CD8-positive, alpha-beta memory T cell (primary cell): ENCODE data around the gene SV2C. TPM values are rescaled to one million over a fixed set of nuclear protein-coding genes. Genes with fewer than 3 reads are reported as not detected.

Experiments used
- CTCF ChIA-PET: fragments of 350-600 bp; sonication (Branson Sonifier 250); formaldehyde crosslinking; loops from one replicate; lab custom pipeline; 2021; ENCODE audit warnings: antibody characterized with exemption; lab: Charles Lee
- POLR2A ChIA-PET: fragments of 350-600 bp; sonication (Branson Sonifier 250); formaldehyde crosslinking; loops from one replicate; lab custom pipeline; 2021; ENCODE audit warnings: antibody characterized with exemption; lab: Charles Lee
- DNase-seq, 5 donors: peaks; one replicate each; pipeline versions ENCODE4 v3.0.0 to v3.0.0-alpha.2; 2020 to 2022; ENCODE audit warnings: mixed read lengths in 1 of 5
- H3K27ac ChIP-seq: one replicate; pipeline ENCODE4 v1.7.0; 2013; ENCODE audit warnings: low read depth, mild to moderate bottlenecking, low read length, moderate library complexity
- H3K27me3 ChIP-seq: 2 replicates; pipeline ENCODE4 v1.7.0; 2013; ENCODE audit warnings: low read length, mild to moderate bottlenecking; ENCODE audit not compliant: insufficient read depth, poor library complexity, severe bottlenecking
- H3K36me3 ChIP-seq: 2 replicates; pipeline ENCODE4 v1.7.0; 2013; ENCODE audit warnings: mild to moderate bottlenecking, low read length, moderate library complexity; ENCODE audit not compliant: insufficient read depth
- H3K4me1 ChIP-seq: 2 replicates; pipeline ENCODE4 v1.7.0; 2013; ENCODE audit warnings: mild to moderate bottlenecking, low read length, moderate library complexity; ENCODE audit not compliant: insufficient read depth
- H3K4me3 ChIP-seq: 2 replicates; pipeline ENCODE4 v1.7.0; 2013; ENCODE audit warnings: mild to moderate bottlenecking, low read length
- H3K9me3 ChIP-seq: 2 replicates; pipeline ENCODE4 v1.7.0; 2013; ENCODE audit warnings: mild to moderate bottlenecking, low read length
- H3K27ac Mint-ChIP-seq, 8 donors: one replicate each; pipeline ENCODE4 v1.8.0; 2020 to 2021; ENCODE audit warnings: mixed read lengths in 8 of 8, mild to moderate bottlenecking in 6 of 8, inconsistent platforms in 3 of 8, moderate library complexity in 3 of 8
- H3K27me3 Mint-ChIP-seq, 2 donors: one replicate each; pipeline ENCODE4 v1.8.0; 2020 to 2021; ENCODE audit warnings: mixed read lengths in 2 of 2, mild to moderate bottlenecking in 1 of 2, moderate library complexity in 1 of 2
- H3K36me3 Mint-ChIP-seq, 3 donors: one replicate each; pipeline ENCODE4 v1.8.0; 2020 to 2021; ENCODE audit warnings: mixed read lengths in 3 of 3, inconsistent platforms in 1 of 3, mild to moderate bottlenecking in 1 of 3
- H3K4me1 Mint-ChIP-seq, 3 donors: one replicate each; pipeline ENCODE4 v1.8.0; 2020 to 2021; ENCODE audit warnings: mixed read lengths in 3 of 3, inconsistent platforms in 1 of 3, mild to moderate bottlenecking in 1 of 3
- H3K4me3 Mint-ChIP-seq, 7 donors: one replicate each; pipeline ENCODE4 v1.8.0; 2020 to 2021; ENCODE audit warnings: mixed read lengths in 7 of 7, mild to moderate bottlenecking in 6 of 7, moderate library complexity in 4 of 7, inconsistent platforms in 2 of 7
- H3K9me3 Mint-ChIP-seq, 5 donors: one replicate each; pipeline ENCODE4 v1.8.0; 2020 to 2022; ENCODE audit warnings: mixed read lengths in 5 of 5, mild to moderate bottlenecking in 3 of 5, moderate library complexity in 2 of 5, inconsistent platforms in 1 of 5
- polyA plus RNA-seq: library from polyadenylated mRNA; unstranded; fragments of 300-500 nt; fragmentation: Illumina TruSeq; gene quantifications from one replicate; pipeline ENCODE4 v1.2.3, GENCODE V29; 2021
- total RNA-seq, 2 experiments: library from RNA; stranded (reverse); gene quantifications; one replicate each; pipeline ENCODE4 v1.2.3, GENCODE V29; 2021

The SV2C gene
- total and polyA plus RNA-seq, 3 experiments from 2014 or later: not detected

DNA sequence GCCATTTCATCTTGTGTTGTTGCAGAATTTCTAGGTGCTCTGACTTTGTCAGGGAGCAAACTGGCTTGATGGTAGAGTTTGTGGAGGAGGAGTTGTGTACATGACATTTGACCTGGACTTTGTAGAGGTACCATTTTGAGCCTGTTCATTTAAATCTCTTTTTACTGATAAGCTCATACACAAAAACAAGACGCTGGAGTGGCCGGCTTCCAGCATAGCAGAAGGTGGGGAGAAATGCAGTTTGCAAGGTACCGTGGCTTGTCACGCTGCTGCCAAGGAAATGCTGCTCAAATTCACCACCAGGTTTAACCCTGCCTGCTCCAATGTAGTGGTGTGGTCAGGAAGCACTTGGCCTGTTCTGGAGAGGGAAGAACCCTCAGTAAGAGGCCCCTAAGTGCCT is 301.0 kb downstream of the SV2C start:
- no peaks in the 10 kb centered on the region for H3K9me3 ChIP-seq
- Mint-ChIP-seq H3K4me3 (peak overlapping the region in 6 of 7 donors; percentile 8 to 75 (median 46)), H3K36me3 (no peaks in the 10 kb centered on the region), H3K27ac (peak overlapping the region in 6 of 8 donors; percentile 51 to 88 (median 70)), H3K9me3 (no peaks in the 10 kb centered on the region), H3K27me3 (peaks cover 0 to 1% of the 10 kb centered on the region in 2 donors), H3K4me1 (peaks cover 46 to 73% (median 66%) of the 10 kb centered on the region in 3 donors)
- peaks cover 32% of the 10 kb centered on the region for H3K4me1 ChIP-seq
- DNase-seq: no peak
- no peak overlapping the region for H3K27ac ChIP-seq
- H3K4me3 ChIP-seq: no peak overlapping the region
- no peaks in the 10 kb centered on the region for H3K27me3 ChIP-seq
- H3K36me3 ChIP-seq: no peaks in the 10 kb centered on the region
- ChIA-PET POLR2A (interaction anchor here (0.5 to 1.6 kb wide), 4 partner anchors 19 to 197 kb away, joined by 3 to 11 read pairs (median 5); partner anchors contain the start of gene IQGAP2), CTCF (interaction anchor here (1.2 to 1.4 kb wide), 3 partner anchors 10 to 241 kb away, joined by 3 to 4 read pairs (median 3); no protein-coding TSS in a partner anchor)

DNA sequence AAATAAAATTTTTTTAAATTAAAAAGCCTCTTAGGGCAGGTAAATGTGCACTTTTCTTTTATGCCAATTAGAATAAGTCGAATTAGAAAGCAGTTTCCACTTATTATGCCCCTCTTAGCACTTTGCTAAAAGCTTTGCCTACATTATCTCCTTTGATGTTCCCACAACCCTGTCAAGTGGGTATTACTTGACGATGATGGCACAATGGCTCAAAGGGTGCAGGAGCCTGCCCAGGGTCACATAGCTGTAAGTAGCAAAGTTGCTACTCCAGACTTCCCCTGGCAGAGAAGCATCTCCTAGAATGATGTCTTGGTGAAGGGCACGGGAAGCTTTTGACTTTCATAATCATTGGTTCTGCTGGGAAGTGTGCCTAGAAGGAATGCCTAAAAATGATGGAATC is 301.5 kb downstream of the SV2C start:
- Mint-ChIP-seq H3K4me3 (peak overlapping the region in 6 of 7 donors; percentile 0 to 66 (median 31)), H3K36me3 (no peaks in the 10 kb centered on the region), H3K9me3 (no peaks in the 10 kb centered on the region), H3K27ac (peak overlapping the region in 4 of 8 donors; percentile 70 to 88 (median 82)), H3K4me1 (peaks cover 41 to 69% (median 63%) of the 10 kb centered on the region in 3 donors), H3K27me3 (peaks cover 0 to 1% of the 10 kb centered on the region in 2 donors)
- peaks cover 27% of the 10 kb centered on the region for H3K4me1 ChIP-seq
- CTCF ChIA-PET: interaction anchor here (1.2 to 1.4 kb wide), 3 partner anchors 11 to 241 kb away, joined by 3 to 4 read pairs (median 3); no protein-coding TSS in a partner anchor
- POLR2A ChIA-PET: interaction anchor here (0.5 to 1.6 kb wide), 4 partner anchors 19 to 196 kb away, joined by 3 to 11 read pairs (median 5); partner anchors contain the start of gene IQGAP2
- no peaks in the 10 kb centered on the region for H3K27me3 ChIP-seq
- DNase-seq: peak in 2 of 5 donors; percentile 45 to 66
- H3K27ac ChIP-seq: no peak overlapping the region
- H3K9me3 ChIP-seq: no peaks in the 10 kb centered on the region
- H3K36me3 ChIP-seq: no peaks in the 10 kb centered on the region
- H3K4me3 ChIP-seq: no peak overlapping the region

DNA sequence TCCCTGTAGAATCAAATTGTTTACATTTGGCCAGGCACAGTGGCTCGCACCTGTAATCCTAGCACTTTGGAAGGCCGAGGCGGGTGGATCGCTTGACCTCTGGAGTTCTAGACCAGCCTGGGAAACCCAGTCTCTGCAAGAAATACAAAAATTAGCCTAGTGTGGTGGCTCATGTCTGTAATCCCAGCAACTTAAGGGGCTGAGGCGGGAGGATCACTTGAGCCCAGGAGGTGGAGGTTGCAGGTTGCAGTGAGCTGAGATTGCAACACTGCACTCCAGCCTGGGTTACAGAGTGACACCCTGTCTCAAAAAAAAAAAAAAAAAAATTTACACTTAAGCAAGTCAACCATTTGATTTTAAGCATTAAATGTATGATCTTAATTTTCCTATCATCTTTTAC is 302.4 kb downstream of the SV2C start:
- Histone ChIP-seq H3K4me3 (no peak overlapping the region), H3K27me3 (no peaks in the 10 kb centered on the region), H3K9me3 (no peaks in the 10 kb centered on the region), H3K36me3 (no peaks in the 10 kb centered on the region), H3K4me1 (peaks cover 33% of the 10 kb centered on the region), H3K27ac (no peak overlapping the region)
- Mint-ChIP-seq H3K36me3 (no peaks in the 10 kb centered on the region), H3K4me1 (peaks cover 45 to 69% (median 65%) of the 10 kb centered on the region in 3 donors), H3K27me3 (peaks cover 0 to 1% of the 10 kb centered on the region in 2 donors), H3K4me3 (no peak overlapping the region), H3K27ac (peak overlapping the region in 2 of 8 donors; percentile 70 to 81), H3K9me3 (no peaks in the 10 kb centered on the region)
- DNase-seq: no peak
- CTCF ChIA-PET: interaction anchor here (1.1 to 1.6 kb wide), 2 partner anchors 9 to 17 kb away, joined by 3 to 4 read pairs; no protein-coding TSS in a partner anchor
- POLR2A ChIA-PET: interaction anchor here (0.7 to 1.0 kb wide), 2 partner anchors 19 to 329 kb away, joined by 4 read pairs; no protein-coding TSS in a partner anchor

DNA sequence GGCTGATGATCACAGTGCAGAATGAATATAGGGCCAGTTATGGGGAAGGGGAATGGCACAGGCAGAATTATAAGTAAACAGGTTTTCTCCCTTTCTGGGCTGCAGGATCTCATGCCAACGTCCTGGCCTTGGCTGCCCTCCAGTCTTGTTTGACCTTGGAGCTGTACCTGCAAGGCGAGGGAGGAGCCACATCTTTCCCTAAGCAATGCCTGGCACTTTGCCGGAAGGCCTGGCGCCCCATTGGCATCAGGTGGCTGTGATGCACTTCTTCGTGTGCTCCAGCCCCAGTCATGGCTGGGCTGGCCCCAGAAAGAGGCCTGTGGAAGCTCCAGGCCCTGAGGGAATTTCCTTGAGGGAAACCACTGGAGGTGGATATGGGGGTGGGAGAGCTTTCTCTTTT is 303.2 kb downstream of the SV2C start:
- Histone ChIP-seq H3K4me1 (peaks cover 41% of the 10 kb centered on the region), H3K27ac (no peak overlapping the region), H3K27me3 (no peaks in the 10 kb centered on the region), H3K4me3 (no peak overlapping the region), H3K36me3 (no peaks in the 10 kb centered on the region), H3K9me3 (no peaks in the 10 kb centered on the region)
- no peaks in the 10 kb centered on the region for H3K9me3 Mint-ChIP-seq
- H3K27me3 Mint-ChIP-seq: peaks cover 0 to 1% of the 10 kb centered on the region in 2 donors
- CTCF ChIA-PET: interaction anchor here (0.6 to 1.6 kb wide), 3 partner anchors 8 to 48 kb away, joined by 3 to 4 read pairs (median 3); no protein-coding TSS in a partner anchor
- DNase-seq: no peak
- H3K27ac Mint-ChIP-seq: peak overlapping the region in 2 of 8 donors; percentile 61 to 70
- peaks cover 48 to 72% (median 68%) of the 10 kb centered on the region in 3 donors for H3K4me1 Mint-ChIP-seq
- POLR2A ChIA-PET: interaction anchor here (0.7 to 1.0 kb wide), 2 partner anchors 18 to 328 kb away, joined by 4 read pairs; no protein-coding TSS in a partner anchor
- H3K4me3 Mint-ChIP-seq: no peak overlapping the region
- H3K36me3 Mint-ChIP-seq: no peaks in the 10 kb centered on the region

DNA sequence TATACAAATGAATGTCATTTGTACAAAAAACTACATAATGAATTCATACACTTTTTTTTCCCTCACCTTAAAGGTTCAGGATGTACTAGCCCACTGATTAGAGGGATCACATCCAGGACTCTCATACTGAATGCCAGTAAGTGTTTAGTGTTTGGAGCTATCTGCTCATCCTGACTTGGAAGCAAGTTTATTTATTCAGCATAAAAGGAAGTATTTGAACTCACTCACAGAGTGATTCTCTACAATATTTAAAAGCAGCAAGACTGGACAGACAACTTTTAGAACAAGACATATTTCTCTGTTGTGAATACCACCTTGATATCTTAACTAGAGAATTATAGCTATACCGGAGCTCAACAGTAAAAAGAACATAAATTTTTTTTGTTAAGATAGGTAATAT is 305.1 kb downstream of the SV2C start:
- no peaks in the 10 kb centered on the region for H3K27me3 ChIP-seq
- H3K4me1 ChIP-seq: peaks cover 56% of the 10 kb centered on the region
- no peaks in the 10 kb centered on the region for H3K9me3 ChIP-seq
- Mint-ChIP-seq H3K36me3 (no peaks in the 10 kb centered on the region), H3K9me3 (no peaks in the 10 kb centered on the region), H3K27me3 (peaks cover 0 to 1% of the 10 kb centered on the region in 2 donors), H3K4me1 (peaks cover 59 to 77% (median 75%) of the 10 kb centered on the region in 3 donors), H3K27ac (peak overlapping the region in 2 of 8 donors; percentile 22 to 29), H3K4me3 (no peak overlapping the region)
- POLR2A ChIA-PET: interaction anchor here (0.6 to 1.5 kb wide), 2 partner anchors 14 to 17 kb away, joined by 3 to 4 read pairs; no protein-coding TSS in a partner anchor
- H3K27ac ChIP-seq: no peak overlapping the region
- H3K36me3 ChIP-seq: no peaks in the 10 kb centered on the region
- H3K4me3 ChIP-seq: no peak overlapping the region
- CTCF ChIA-PET: interaction anchor here (1.3 to 3.0 kb wide), 2 partner anchors 10 to 14 kb away, joined by 6 to 17 read pairs; partner anchors contain the start of gene IQGAP2
- DNase-seq: no peak

DNA sequence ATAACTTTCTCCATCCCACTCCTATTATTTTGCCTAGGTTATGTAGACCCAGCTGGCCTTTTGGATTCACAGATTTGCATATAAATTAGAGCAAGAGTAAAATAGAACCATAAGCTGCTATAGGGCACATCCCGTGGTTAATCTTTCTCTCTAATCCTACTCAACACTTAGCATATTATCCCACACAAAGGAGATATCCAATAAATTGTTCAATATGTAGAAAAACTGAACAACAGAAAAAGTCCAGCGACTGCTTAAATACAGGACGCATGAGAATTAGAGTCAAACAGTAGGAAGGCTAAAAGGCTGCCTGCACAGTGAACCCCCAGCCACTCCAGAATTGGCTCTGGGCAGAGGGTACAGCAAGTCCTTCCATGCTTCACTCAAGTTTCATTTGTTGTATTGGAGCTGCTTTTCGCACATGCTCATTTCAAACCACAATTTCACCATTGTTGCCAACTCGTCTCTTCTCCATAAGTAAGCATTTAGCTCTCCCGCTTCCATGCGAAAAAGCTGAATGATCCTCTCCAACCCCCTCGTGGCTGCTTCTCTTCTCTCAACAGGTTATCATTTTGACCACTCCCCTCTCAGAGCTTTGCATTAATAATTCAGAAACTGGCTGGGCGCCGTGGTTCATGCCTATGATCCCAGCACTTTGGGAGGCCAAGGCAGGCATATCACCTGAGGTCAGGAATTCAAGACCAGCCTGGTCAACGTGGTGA is 305.8 kb downstream of the SV2C start:
- Histone ChIP-seq H3K4me1 (peaks cover 58% of the 10 kb centered on the region), H3K27me3 (no peaks in the 10 kb centered on the region), H3K9me3 (no peaks in the 10 kb centered on the region), H3K4me3 (no peak overlapping the region), H3K36me3 (no peaks in the 10 kb centered on the region), H3K27ac (no peak overlapping the region)
- DNase-seq: no peak
- Mint-ChIP-seq H3K4me3 (no peak overlapping the region), H3K27me3 (peaks cover 0 to 1% of the 10 kb centered on the region in 2 donors), H3K36me3 (no peaks in the 10 kb centered on the region), H3K27ac (peak overlapping the region in 2 of 8 donors; percentile 48 to 76), H3K9me3 (no peaks in the 10 kb centered on the region), H3K4me1 (peaks cover 60 to 77% (median 75%) of the 10 kb centered on the region in 3 donors)
- ChIA-PET POLR2A (interaction anchor here (1.5 kb wide), 1 partner anchor 14 kb away, joined by 3 read pairs; no protein-coding TSS in a partner anchor), CTCF (interaction anchor here (0.7 to 3.0 kb wide), 6 partner anchors 8 to 149 kb away, joined by 3 to 17 read pairs (median 5); partner anchors contain the start of gene IQGAP2)

DNA sequence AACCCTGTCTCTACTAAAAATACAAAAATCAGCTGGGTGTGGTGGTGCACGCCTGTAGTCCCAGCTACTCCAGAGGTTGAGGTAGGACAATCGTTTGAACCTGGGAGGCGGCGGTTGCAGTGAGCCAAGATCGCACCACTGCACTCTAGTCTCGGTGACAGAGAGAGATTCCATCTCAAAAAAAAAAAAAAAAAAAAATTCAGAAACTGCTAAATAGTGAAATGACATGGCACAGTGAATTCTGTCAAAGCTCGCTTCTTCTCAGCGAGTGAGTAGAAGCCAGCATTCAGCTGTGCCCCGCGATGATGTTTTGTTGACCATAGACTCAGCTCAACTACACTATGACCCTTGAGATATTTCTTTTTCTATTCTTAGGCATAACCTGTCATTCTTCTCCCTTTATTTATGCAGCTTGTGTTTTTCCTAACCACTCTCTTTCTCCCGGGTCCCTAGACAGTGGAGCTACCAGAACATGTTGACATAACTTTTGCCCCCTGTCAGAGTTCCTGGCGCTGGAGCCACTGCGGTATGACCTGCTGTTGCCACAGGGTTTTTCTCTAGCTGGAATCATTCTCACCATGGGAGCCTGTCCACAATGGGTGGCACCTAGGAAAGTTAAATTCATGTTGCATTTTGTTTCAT is 306.5 kb downstream of the SV2C start:
- H3K9me3 ChIP-seq: no peaks in the 10 kb centered on the region
- H3K27me3 ChIP-seq: no peaks in the 10 kb centered on the region
- H3K4me3 ChIP-seq: no peak overlapping the region
- H3K4me1 Mint-ChIP-seq: peaks cover 60 to 77% (median 75%) of the 10 kb centered on the region in 3 donors
- H3K36me3 ChIP-seq: no peaks in the 10 kb centered on the region
- H3K27ac Mint-ChIP-seq: peak overlapping the region in 1 of 8 donors; percentile 76
- H3K4me1 ChIP-seq: peaks cover 57% of the 10 kb centered on the region
- no peaks in the 10 kb centered on the region for H3K36me3 Mint-ChIP-seq
- H3K9me3 Mint-ChIP-seq: no peaks in the 10 kb centered on the region
- CTCF ChIA-PET: interaction anchor here (0.7 to 3.0 kb wide), 10 partner anchors 9 to 149 kb away, joined by 3 to 17 read pairs (median 4); partner anchors contain the start of gene IQGAP2
- no peak for DNase-seq
- H3K4me3 Mint-ChIP-seq: peak overlapping the region in 1 of 7 donors; percentile 36
- peaks cover 0 to 1% of the 10 kb centered on the region in 2 donors for H3K27me3 Mint-ChIP-seq
- H3K27ac ChIP-seq: no peak overlapping the region
- POLR2A ChIA-PET: interaction anchor here (1.4 to 1.5 kb wide), 2 partner anchors 13 to 154 kb away, joined by 3 read pairs; no protein-coding TSS in a partner anchor
